WI38 (cell line): ENCODE measurements around the gene BTD.

Experiments used
- H3K4me3 ChIP-seq: 2 replicates; pipeline ENCODE4 v1.5.1; 2011; ENCODE audit warnings: low read depth, mild to moderate bottlenecking, control low read depth, low read length
- CTCF ChIP-seq: IDR thresholded peaks from 2 replicates; pipeline ENCODE4 v1.5.1; 2012; ENCODE audit warnings: low read depth, mild to moderate bottlenecking, control low read depth, low read length

BTD gene

GRCh38 chr3:15654891-15655290, 53.3 kb downstream of the BTD start:
- H3K4me3 ChIP-seq = no peak overlapping the region
- no peak for TF ChIP-seq CTCF

- no peak overlapping the region for H3K4me3 ChIP-seq
- TF ChIP-seq CTCF = no peak
Observed at GRCh38 chr3:15656342-15656741, 54.8 kb downstream of the BTD start.

- TF ChIP-seq CTCF = no peak
- no peak overlapping the region for H3K4me3 ChIP-seq
Observed at GRCh38 chr3:15657016-15657415, 55.5 kb downstream of the BTD start.

GRCh38 chr3:15659254-15659975, 57.9 kb downstream of the BTD start:
- no peak for TF ChIP-seq CTCF
- H3K4me3 ChIP-seq = no peak overlapping the region

GRCh38 chr3:15660055-15660935, 58.8 kb downstream of the BTD start:
- no peak for TF ChIP-seq CTCF
- H3K4me3 ChIP-seq = no peak overlapping the region

GRCh38 chr3:15664144-15664543, 62.6 kb downstream of the BTD start:
- no peak overlapping the region for H3K4me3 ChIP-seq
- TF ChIP-seq CTCF = no peak
